ENCODE results near the gene FOXO4. TPM values are rescaled to one million over a fixed set of nuclear protein-coding genes. Genes with fewer than 3 reads are reported as not detected.

Gene FOXO4
- polyA plus RNA-seq, 1 donor = 51.5 TPM

GRCh38 chrX:71144651-71145050 is 49.0 kb downstream of the FOXO4 start, which contains the start of gene NLGN3:
NLGN3 (plus strand) TSS chrX:71144841; CDS start chrX:71147750, 2,909 bp downstream.
- no peak for DNase-seq

GRCh38 chrX:71147496-71148277 is 52.0 kb downstream of the FOXO4 start:
- no peak for DNase-seq

- DNase-seq = no peak
Measured at GRCh38 chrX:71148278-71148663, 52.6 kb downstream of the FOXO4 start.

- no peak for DNase-seq
Measured at GRCh38 chrX:71151366-71151765, 55.7 kb downstream of the FOXO4 start.

Other genes starting within 250 kb of the FOXO4 start
- gene TEX11, start 187.1 kb upstream of the FOXO4 start, polyA plus RNA-seq (ENCODE audit: insufficient read length) = 0.23 TPM
- gene SLC7A3, start 164.8 kb upstream of the FOXO4 start, polyA plus RNA-seq (ENCODE audit: insufficient read length) = 1.1 TPM
- gene SNX12, start 27.5 kb upstream of the FOXO4 start, polyA plus RNA-seq (ENCODE audit: insufficient read length) = 47.0 TPM
- 0.79 TPM for gene CXorf65, start 10.9 kb downstream of the FOXO4 start, polyA plus RNA-seq (ENCODE audit: insufficient read length)
- 1.8 TPM for gene IL2RG, start 15.7 kb downstream of the FOXO4 start, polyA plus RNA-seq (ENCODE audit: insufficient read length)
- gene MED12, start 22.7 kb downstream of the FOXO4 start, polyA plus RNA-seq (ENCODE audit: insufficient read length) = 52.5 TPM
- 2.5 TPM for gene NLGN3, start 49.0 kb downstream of the FOXO4 start, polyA plus RNA-seq (ENCODE audit: insufficient read length)
- gene GJB1, start 127.4 kb downstream of the FOXO4 start, polyA plus RNA-seq (ENCODE audit: insufficient read length) = not detected
- 22.0 TPM for gene ZMYM3, start 158.3 kb downstream of the FOXO4 start, polyA plus RNA-seq (ENCODE audit: insufficient read length)
- 320 TPM for gene NONO, start 187.8 kb downstream of the FOXO4 start, polyA plus RNA-seq (ENCODE audit: insufficient read length)
- gene ITGB1BP2, start 205.9 kb downstream of the FOXO4 start, polyA plus RNA-seq (ENCODE audit: insufficient read length) = 114 TPM